Measurements from ENCODE around the gene TSPOAP1.

Gene TSPOAP1

GRCh38 chr17:58329035-58329809 lies 627 bp upstream of the TSPOAP1 start:
- DNase-seq = peak; percentile 42

- DNase-seq = no peak
These were observed 1.0 kb downstream of the TSPOAP1 start for GRCh38 chr17:58327363-58328194.

- DNase-seq = no peak
These were observed 1.8 kb downstream of the TSPOAP1 start for GRCh38 chr17:58326609-58327362.

GRCh38 chr17:58325976-58326468 lies 2.6 kb downstream of the TSPOAP1 start:
- no peak for DNase-seq

GRCh38 chr17:58325289-58325726 lies 3.3 kb downstream of the TSPOAP1 start:
- peak; percentile 72 for DNase-seq

GRCh38 chr17:58324409-58325288 lies 3.9 kb downstream of the TSPOAP1 start:
- DNase-seq = peak; percentile 85

GRCh38 chr17:58324056-58324408 lies 4.6 kb downstream of the TSPOAP1 start:
- DNase-seq = no peak

GRCh38 chr17:58323366-58324055 lies 5.1 kb downstream of the TSPOAP1 start:
- no peak for DNase-seq

- DNase-seq = no peak
These were observed 5.9 kb downstream of the TSPOAP1 start for GRCh38 chr17:58322581-58323185.

- no peak for DNase-seq
These were observed 6.7 kb downstream of the TSPOAP1 start for GRCh38 chr17:58321571-58322525.

GRCh38 chr17:58320570-58321323 lies 7.8 kb downstream of the TSPOAP1 start:
- DNase-seq = no peak

- DNase-seq = no peak
These were observed 8.4 kb downstream of the TSPOAP1 start for GRCh38 chr17:58320163-58320558.

- DNase-seq = no peak
These were observed 9.1 kb downstream of the TSPOAP1 start for GRCh38 chr17:58319173-58320162.

- no peak for DNase-seq
These were observed 9.9 kb downstream of the TSPOAP1 start for GRCh38 chr17:58318627-58319172.

- no peak for DNase-seq
These were observed 10.5 kb downstream of the TSPOAP1 start for GRCh38 chr17:58318065-58318481.

- peak; percentile 50 for DNase-seq
These were observed 11.1 kb downstream of the TSPOAP1 start for GRCh38 chr17:58317421-58318064.

All from eye (tissue), 1 donor.